SK-N-SH (cell line): Measurements from ENCODE around the gene TRIM14. TPM values are rescaled to one million over a fixed set of nuclear protein-coding genes. Genes with fewer than 3 reads are reported as not detected.

Experiments used
- CTCF ChIA-PET: fragments of 300-600, 350-600 bp; formaldehyde crosslinking; extraction: SDS; loops from one replicate; lab custom pipeline; 2021; lab: Yijun Ruan, JAX
- POLR2A ChIA-PET: fragments of 350-600 bp; sonication (Branson Sonifier 250); formaldehyde crosslinking; extraction: SDS; loops from one replicate; lab custom pipeline; 2020; ENCODE audit warnings: antibody characterized with exemption, inconsistent platforms; lab: Yijun Ruan, JAX
- DNase-seq: peaks from one replicate; pipeline ENCODE4 v3.0.0; 2012
- H2AFZ ChIP-seq: fragments of 200-600 bp; sonication (generic); 2 replicates; pipeline ENCODE4 v1.8.1; 2016; ENCODE audit warnings: antibody characterized with exemption, mild to moderate bottlenecking, low read depth
- H3F3A ChIP-seq: fragments of 200-600 bp; sonication (generic); replicated peaks from 2 replicates; pipeline ENCODE3; 2016; ENCODE audit warnings: antibody characterized with exemption, mild to moderate bottlenecking; ENCODE audit not compliant: insufficient read depth
- H3K27ac ChIP-seq, 2 experiments: fragments of 200-500 bp in 1 of 2; fragments of 200-600 bp in 1 of 2; sonication (Bioruptor generic) in 1 of 2; sonication (generic), shearing (Covaris generic) in 1 of 2; 2 replicates each; pipeline versions ENCODE4 v1.5.1 to v1.6.1; 2014 to 2016; ENCODE audit warnings: low read depth in 2 of 2, inconsistent platforms in 1 of 2, low read length in 1 of 2, mild to moderate bottlenecking in 1 of 2, mixed read lengths in 1 of 2
- H3K27me3 ChIP-seq: fragments of 200-600 bp; sonication (generic), shearing (Covaris generic); 2 replicates; pipeline ENCODE4 v1.6.1; 2016; ENCODE audit warnings: mixed run types; ENCODE audit not compliant: insufficient read depth
- H3K36me3 ChIP-seq, 2 experiments: fragments of 200-500 bp in 1 of 2; fragments of 200-600 bp in 1 of 2; sonication (Bioruptor generic) in 1 of 2; sonication (generic) in 1 of 2; replicated peaks in 1 of 2; 2 replicates each; pipeline versions ENCODE3 to v1.5.1; 2014 to 2016; ENCODE audit warnings: low read length in 1 of 2, mild to moderate bottlenecking in 1 of 2; ENCODE audit not compliant: insufficient read depth in 2 of 2, control insufficient read depth in 1 of 2
- H3K4me1 ChIP-seq, 2 experiments: fragments of 200-500 bp in 1 of 2; fragments of 200-600 bp in 1 of 2; sonication (Bioruptor generic) in 1 of 2; sonication (generic), shearing (Covaris generic) in 1 of 2; 2 replicates each; pipeline versions ENCODE4 v1.5.1 to v1.6.1; 2014 to 2016; ENCODE audit warnings: low read depth in 1 of 2, low read length in 1 of 2, mixed run types in 1 of 2; ENCODE audit not compliant: insufficient read depth in 2 of 2, control insufficient read depth in 1 of 2
- H3K4me2 ChIP-seq: fragments of 200-600 bp; sonication (generic), shearing (Covaris generic); 2 replicates; pipeline ENCODE4 v1.6.1; 2017; ENCODE audit warnings: mixed run types
- H3K4me3 ChIP-seq, 2 experiments: fragments of 200-500 bp in 1 of 2; fragments of 200-600 bp in 1 of 2; sonication (Bioruptor generic) in 1 of 2; sonication (generic), shearing (Covaris generic) in 1 of 2; 2 replicates each; pipeline versions ENCODE4 v1.5.1 to v1.8.1; 2014 to 2016; ENCODE audit warnings: low read depth in 2 of 2, inconsistent platforms in 1 of 2, low read length in 1 of 2, mild to moderate bottlenecking in 1 of 2, mixed read lengths in 1 of 2, moderate library complexity in 1 of 2
- H3K79me2 ChIP-seq: fragments of 200-600 bp; sonication (generic); 2 replicates; pipeline ENCODE4 v1.8.1; 2017; ENCODE audit warnings: mild to moderate bottlenecking; ENCODE audit not compliant: insufficient read depth
- H3K9ac ChIP-seq: fragments of 200-600 bp; sonication (generic); 2 replicates; pipeline ENCODE4 v1.6.1; 2017; ENCODE audit warnings: mixed run types
- H3K9me2 ChIP-seq: fragments of 200-600 bp; sonication (generic); 2 replicates; pipeline ENCODE4 v1.6.1; 2017; ENCODE audit warnings: mixed run types
- H3K9me3 ChIP-seq: fragments of 200-600 bp; sonication (generic); 2 replicates; pipeline ENCODE4 v1.6.1; 2017; ENCODE audit warnings: mixed run types, mild to moderate bottlenecking, moderate library complexity
- H4K20me1 ChIP-seq: fragments of 200-600 bp; sonication (generic); 2 replicates; pipeline ENCODE4 v1.6.1; 2017; ENCODE audit warnings: mild to moderate bottlenecking, mixed run types; ENCODE audit not compliant: insufficient read depth
- CHD2 ChIP-seq: fragments of 150-350 bp; IDR thresholded peaks from 2 replicates; pipeline ENCODE4 v1.6.1; 2018; ENCODE audit warnings: low read length; ENCODE audit not compliant: partially characterized antibody
- ELF1 ChIP-seq: IDR thresholded peaks from 2 replicates; pipeline ENCODE4 v1.4.0; 2012
- EP300 ChIP-seq, 2 experiments: IDR thresholded peaks; 2 replicates each; pipeline versions ENCODE4 v1.4.0 to v1.6.1; 2012; ENCODE audit warnings: borderline replicate concordance in 1 of 2, low read depth in 1 of 2, low read length in 1 of 2
- FOSL2 ChIP-seq: IDR thresholded peaks from 2 replicates; pipeline ENCODE4 v1.4.0; 2012; ENCODE audit warnings: low read depth, mild to moderate bottlenecking, moderate library complexity, borderline replicate concordance
- FOXJ3 ChIP-seq: sonication (generic); formaldehyde crosslinking; IDR thresholded peaks from 2 replicates; pipeline ENCODE4 v1.5.1; 2020; ENCODE audit warnings: mild to moderate bottlenecking, missing genetic modification reagents
- FOXM1 ChIP-seq: IDR thresholded peaks from 2 replicates; pipeline ENCODE4 v1.4.0; 2012; ENCODE audit warnings: low read depth, mild to moderate bottlenecking
- GABPA ChIP-seq: IDR thresholded peaks from 2 replicates; pipeline ENCODE4 v1.4.0; 2012; ENCODE audit warnings: low read depth, mild to moderate bottlenecking
- GATA2 ChIP-seq: sonication (generic); formaldehyde crosslinking; IDR thresholded peaks from 2 replicates; pipeline ENCODE4 v1.5.0; 2020; ENCODE audit warnings: mild to moderate bottlenecking, missing genetic modification reagents
- IRF3 ChIP-seq: fragments of 150-350 bp; IDR thresholded peaks from 2 replicates; pipeline ENCODE4 v1.6.1; 2016; ENCODE audit warnings: mild to moderate bottlenecking, low read depth, low read length
- MAX ChIP-seq: IDR thresholded peaks from 2 replicates; pipeline ENCODE4 v1.4.0; 2012; ENCODE audit warnings: low read depth
- MXI1 ChIP-seq: IDR thresholded peaks from 2 replicates; pipeline ENCODE4 v1.6.1; 2012; ENCODE audit warnings: mild to moderate bottlenecking, low read depth, low read length, improper control_type of control experiment
- NFIC ChIP-seq: IDR thresholded peaks from 2 replicates; pipeline ENCODE4 v1.4.0; 2012; ENCODE audit warnings: borderline replicate concordance
- PBX3 ChIP-seq: IDR thresholded peaks from 2 replicates; pipeline ENCODE4; 2012
- RAD21 ChIP-seq: IDR thresholded peaks from 2 replicates; pipeline ENCODE4 v1.6.1; 2012; ENCODE audit warnings: mild to moderate bottlenecking, low read length
- TAF1 ChIP-seq: IDR thresholded peaks from 2 replicates; pipeline ENCODE4 v1.6.1; 2012; ENCODE audit warnings: low read depth, mild to moderate bottlenecking, low read length, moderate library complexity, borderline replicate concordance
- TCF12 ChIP-seq: IDR thresholded peaks from 2 replicates; pipeline ENCODE4 v1.4.0; 2012
- TEAD4 ChIP-seq: IDR thresholded peaks from 2 replicates; pipeline ENCODE4 v1.4.0; 2012; ENCODE audit warnings: mild to moderate bottlenecking, borderline replicate concordance; ENCODE audit not compliant: insufficient read depth
- YY1 ChIP-seq: IDR thresholded peaks from 2 replicates; pipeline ENCODE4 v1.4.0; 2012; ENCODE audit warnings: low read depth, mild to moderate bottlenecking
- WGBS: methylation state at CpG from one replicate; pipeline ENCODE4 v1.1.6; 2017; ENCODE audit warnings: low lambda C conversion rate; 5-methylcytosine and 5-hydroxymethylcytosine counted together
- polyA plus RNA-seq, 3 experiments: library from polyadenylated mRNA; depleted of rRNA; stranded (reverse); fragments of >200 nt; gene quantifications; 2 replicates each; pipeline ENCODE4 v1.2.3, GENCODE V29; 2012
- TF ChIP-seq, protein P1 (sequence below): fragments of 150-350 bp; IDR thresholded peaks from 2 replicates; pipeline ENCODE4 v1.6.1; 2017; ENCODE audit warnings: antibody characterized with exemption, low read length, low read depth, borderline replicate concordance
- TF ChIP-seq, protein P2 (sequence below): IDR thresholded peaks from 2 replicates; pipeline ENCODE4 v1.4.0; 2012; ENCODE audit warnings: low read depth, borderline replicate concordance

Gene TRIM14
- polyA plus RNA-seq, 1 of the 3 experiments (the other 2 are of a cell fraction), result 15.3 TPM

DNA sequence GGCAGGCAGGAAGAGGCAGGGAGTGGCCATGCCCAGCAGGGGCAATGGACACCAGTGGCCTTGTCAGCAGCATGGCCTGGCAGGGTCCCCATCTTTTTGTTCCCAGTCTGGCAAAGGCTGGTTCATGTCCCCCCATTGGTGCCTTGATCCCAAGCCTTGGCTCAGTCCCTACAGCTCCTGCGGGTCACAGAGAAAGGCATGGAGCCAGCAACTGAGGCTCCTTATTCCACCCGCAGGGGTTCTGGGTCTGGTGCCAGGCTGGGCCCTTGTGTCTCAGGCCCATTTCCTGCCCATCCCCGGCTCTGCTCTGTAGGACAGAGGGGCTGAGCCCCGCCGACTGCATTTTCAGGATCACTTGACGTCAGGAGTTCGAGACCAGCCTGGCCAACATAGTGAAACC, 14.0 kb downstream of the TRIM14 start:
- H4K20me1 ChIP-seq, result no peaks in the 10 kb centered on the region
- 100% methylated on average over 1 of the region's 7 CpGs for WGBS
- H3K4me3 ChIP-seq, result no peak overlapping the region
- no peak overlapping the region for H3K4me2 ChIP-seq
- peaks cover 3 to 16% of the 10 kb centered on the region in 2 experiments for H3K36me3 ChIP-seq
- POLR2A ChIA-PET, result no interaction called here
- TF ChIP-seq MXI1 (no peak), TAF1 (no peak), CHD2 (no peak), YY1 (no peak), NFIC (no peak), FOXJ3 (CRISPR knock-in tag) (no peak), ELF1 (no peak), TEAD4 (no peak), PBX3 (no peak), FOSL2 (no peak), IRF3 (no peak), GABPA (no peak), EP300 (IDR thresholded peaks at IDR 0.05; ENCODE audit: borderline replicate concordance in 1 of 2, low read depth in 1 of 2, low read length in 1 of 2) (no peak), GATA2 (no peak), RAD21 (no peak), TCF12 (no peak), FOXM1 (no peak), MAX (no peak)
- TF ChIP-seq, protein P1, sequence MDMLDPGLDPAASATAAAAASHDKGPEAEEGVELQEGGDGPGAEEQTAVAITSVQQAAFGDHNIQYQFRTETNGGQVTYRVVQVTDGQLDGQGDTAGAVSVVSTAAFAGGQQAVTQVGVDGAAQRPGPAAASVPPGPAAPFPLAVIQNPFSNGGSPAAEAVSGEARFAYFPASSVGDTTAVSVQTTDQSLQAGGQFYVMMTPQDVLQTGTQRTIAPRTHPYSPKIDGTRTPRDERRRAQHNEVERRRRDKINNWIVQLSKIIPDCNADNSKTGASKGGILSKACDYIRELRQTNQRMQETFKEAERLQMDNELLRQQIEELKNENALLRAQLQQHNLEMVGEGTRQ, result no peak
- TF ChIP-seq, protein P2, sequence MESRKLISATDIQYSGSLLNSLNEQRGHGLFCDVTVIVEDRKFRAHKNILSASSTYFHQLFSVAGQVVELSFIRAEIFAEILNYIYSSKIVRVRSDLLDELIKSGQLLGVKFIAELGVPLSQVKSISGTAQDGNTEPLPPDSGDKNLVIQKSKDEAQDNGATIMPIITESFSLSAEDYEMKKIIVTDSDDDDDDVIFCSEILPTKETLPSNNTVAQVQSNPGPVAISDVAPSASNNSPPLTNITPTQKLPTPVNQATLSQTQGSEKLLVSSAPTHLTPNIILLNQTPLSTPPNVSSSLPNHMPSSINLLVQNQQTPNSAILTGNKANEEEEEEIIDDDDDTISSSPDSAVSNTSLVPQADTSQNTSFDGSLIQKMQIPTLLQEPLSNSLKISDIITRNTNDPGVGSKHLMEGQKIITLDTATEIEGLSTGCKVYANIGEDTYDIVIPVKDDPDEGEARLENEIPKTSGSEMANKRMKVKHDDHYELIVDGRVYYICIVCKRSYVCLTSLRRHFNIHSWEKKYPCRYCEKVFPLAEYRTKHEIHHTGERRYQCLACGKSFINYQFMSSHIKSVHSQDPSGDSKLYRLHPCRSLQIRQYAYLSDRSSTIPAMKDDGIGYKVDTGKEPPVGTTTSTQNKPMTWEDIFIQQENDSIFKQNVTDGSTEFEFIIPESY, result no peak
- TF ChIP-seq, all 33 proteins: peak for 0
- CTCF ChIA-PET, result interaction anchor here (1.0 to 1.5 kb wide), 2 partner anchors 25 to 31 kb away, joined by 3 read pairs; no protein-coding TSS in a partner anchor
- Histone ChIP-seq H3F3A (no peaks in the 10 kb centered on the region), H2AFZ (no peak overlapping the region), H3K9me2 (no peaks in the 10 kb centered on the region), H3K27me3 (no peaks in the 10 kb centered on the region), H3K79me2 (no peaks in the 10 kb centered on the region), H3K27ac (no peak overlapping the region), H3K9me3 (no peaks in the 10 kb centered on the region), H3K4me1 (no peaks in the 10 kb centered on the region), H3K9ac (no peak overlapping the region)
- DNase-seq, result no peak
